Peyer's patch (tissue), 4 donors: ENCODE results near the gene RERG.

Experiments
- CTCF ChIP-seq, 6 experiments: fragments of 450-650 bp in 4 of 6; fragments of 200-600 bp in 2 of 6; sonication (generic) in 1 of 6; IDR thresholded peaks; one replicate each; pipeline ENCODE4 v1.5.1; 2017 to 2019; ENCODE audit warnings: antibody characterized with exemption in 6 of 6, mild to moderate bottlenecking in 3 of 6, moderate library complexity in 1 of 6
- POLR2A ChIP-seq, 2 donors: fragments of 450-650 bp; IDR thresholded peaks; one replicate each; pipeline ENCODE4 v1.5.1; 2017; ENCODE audit warnings: antibody characterized with exemption in 2 of 2, mild to moderate bottlenecking in 2 of 2, moderate library complexity in 2 of 2

GRCh38 chr12:15152456-15152855, 68.8 kb downstream of the RERG start:
- TF ChIP-seq CTCF (IDR thresholded peaks at IDR 0.05) (peak in 2 of 6 experiments; percentile 6 to 12), POLR2A (IDR thresholded peaks at IDR 0.05) (no peak)
